Measurements from ENCODE around the gene SP8.

Gene SP8

GRCh38 chr7:20794676-20795075 is 8.0 kb upstream of the SP8 start:
- no peak for DNase-seq

- DNase-seq, result no peak
Measured at GRCh38 chr7:20793694-20794394, 7.2 kb upstream of the SP8 start.

GRCh38 chr7:20793248-20793647 is 6.6 kb upstream of the SP8 start:
- no peak for DNase-seq

- DNase-seq, result no peak
Measured at GRCh38 chr7:20791538-20792434, 5.1 kb upstream of the SP8 start.

GRCh38 chr7:20790375-20790774 is 3.7 kb upstream of the SP8 start:
- no peak for DNase-seq

GRCh38 chr7:20788420-20788990 is 1.8 kb upstream of the SP8 start:
- no peak for DNase-seq

- no peak for DNase-seq
Measured at GRCh38 chr7:20787660-20788419, 1.2 kb upstream of the SP8 start.

GRCh38 chr7:20786421-20786778 is 286 bp downstream of the SP8 start:
- no peak for DNase-seq

- DNase-seq, result no peak
Measured at GRCh38 chr7:20786049-20786412, 655 bp downstream of the SP8 start.

GRCh38 chr7:20785157-20786048 is 1.3 kb downstream of the SP8 start:
- no peak for DNase-seq

GRCh38 chr7:20784388-20785156 is 2.1 kb downstream of the SP8 start:
- DNase-seq, result no peak

GRCh38 chr7:20783700-20784387 is 2.8 kb downstream of the SP8 start:
- DNase-seq, result no peak

- no peak for DNase-seq
Measured at GRCh38 chr7:20783125-20783699, 3.5 kb downstream of the SP8 start.

- no peak for DNase-seq
Measured at GRCh38 chr7:20779041-20779440, 7.6 kb downstream of the SP8 start.

GRCh38 chr7:20778063-20778721 is 8.5 kb downstream of the SP8 start:
- peak in 6 of 56 donors; percentile 6 to 50 (median 17) for DNase-seq

GRCh38 chr7:20777377-20778062 is 9.2 kb downstream of the SP8 start:
- DNase-seq, result no peak

- DNase-seq, result no peak
Measured at GRCh38 chr7:20776942-20777341, 9.7 kb downstream of the SP8 start.

Data from nucleus accumbens (tissue), 56 donors.